HCT116 (cell line): ENCODE measurements around the gene ATG2B. TPM values are rescaled to one million over a fixed set of nuclear protein-coding genes. Genes with fewer than 3 reads are reported as not detected.

ENCODE experiments used
- ATAC-seq: fragments of 200-7000 bp; cut with Tn5 transposase; 2 replicates; pipeline ENCODE4 v1.9.1; 2020; ENCODE audit warnings: mild to moderate bottlenecking, moderate library complexity
- BruUV-seq: library from RNA; stranded (reverse); fragments of 400-500 nt; replicated peaks from 2 replicates; lab custom pipeline; 2021; lab: Mats Ljungman, UMichigan
- CTCF ChIA-PET: fragments of 300-600 bp; sonication (Branson Sonifier 250); formaldehyde crosslinking; loops from one replicate; lab custom pipeline; 2021; ENCODE audit warnings: antibody characterized with exemption; lab: Charles Lee
- POLR2A ChIA-PET: fragments of 300-600, 350-600 bp; sonication (Branson Sonifier 250); formaldehyde crosslinking; loops from one replicate; lab custom pipeline; 2021; ENCODE audit warnings: antibody characterized with exemption; lab: Charles Lee
- RAD21 ChIA-PET, 2 experiments: fragments of 300-600 bp; sonication (Branson Sonifier 250); formaldehyde crosslinking; loops; one replicate each; lab custom pipeline; 2023; ENCODE audit warnings: low total read pairs in 2 of 2; ENCODE audit not compliant: uncharacterized antibody in 2 of 2, unreplicated experiment in 2 of 2, low non-redundant PET in 1 of 2; lab: Charles Lee
- DNase-seq: peaks from one replicate; pipeline ENCODE4 v3.0.0-alpha.2; 2010; ENCODE audit warnings: low read depth, low spot score
- H2AFZ ChIP-seq: fragments of 200-600 bp; shearing (Covaris generic), sonication (generic); 2 replicates; pipeline ENCODE4 v1.6.1; 2017; ENCODE audit warnings: low read depth, mixed run types, mixed read lengths, antibody characterized with exemption, low read length; ENCODE audit not compliant: poor library complexity, severe bottlenecking
- H3K27ac ChIP-seq: 2 replicates; pipeline ENCODE4 v1.5.1; 2012; ENCODE audit warnings: low read depth, low read length
- H3K27me3 ChIP-seq: fragments of 200-600 bp; sonication (generic); 2 replicates; pipeline ENCODE4 v1.6.1; 2016; ENCODE audit warnings: mixed run types, low read length, mixed read lengths; ENCODE audit not compliant: insufficient read depth
- H3K36me3 ChIP-seq, 2 experiments: fragments of 200-500 bp in 1 of 2; fragments of 200-600 bp in 1 of 2; sonication (Bioruptor generic) in 1 of 2; sonication (generic) in 1 of 2; 2 replicates each; pipeline versions ENCODE4 v1.5.1 to v1.6.1; 2014 to 2016; ENCODE audit warnings: low read length in 2 of 2, inconsistent platforms in 1 of 2, mixed read lengths in 1 of 2, mixed run types in 1 of 2; ENCODE audit not compliant: insufficient read depth in 2 of 2, control insufficient read depth in 1 of 2
- H3K4me1 ChIP-seq, 2 experiments: fragments of 200-600 bp in 1 of 2; sonication (generic) in 1 of 2; 2 replicates each; pipeline versions ENCODE4 v1.5.1 to v1.6.1; 2012 to 2017; ENCODE audit warnings: low read length in 2 of 2, inconsistent platforms in 1 of 2, mild to moderate bottlenecking in 1 of 2, mixed read lengths in 1 of 2, mixed run types in 1 of 2, moderate library complexity in 1 of 2; ENCODE audit not compliant: insufficient read depth in 2 of 2, control insufficient read depth in 1 of 2
- H3K4me2 ChIP-seq: fragments of 200-600 bp; sonication (generic); 2 replicates; pipeline ENCODE4 v1.6.1; 2017; ENCODE audit warnings: mixed run types, low read length, mixed read lengths
- H3K4me3 ChIP-seq, 2 experiments: fragments of 200-600 bp in 1 of 2; sonication (generic) in 1 of 2; replicated peaks in 1 of 2; 2 replicates each; pipeline ENCODE4 v1.5.1; 2011 to 2016; ENCODE audit warnings: low read length in 2 of 2, control low read depth in 1 of 2, low read depth in 1 of 2, mild to moderate bottlenecking in 1 of 2, mixed read lengths in 1 of 2, mixed run types in 1 of 2
- H3K79me2 ChIP-seq: fragments of 200-600 bp; sonication (generic); 2 replicates; pipeline ENCODE4 v1.6.1; 2017; ENCODE audit warnings: mild to moderate bottlenecking, mixed run types, low read length, moderate library complexity, mixed read lengths; ENCODE audit not compliant: insufficient read depth
- H3K9ac ChIP-seq: fragments of 200-600 bp; sonication (generic); 2 replicates; pipeline ENCODE4 v1.6.1; 2016; ENCODE audit warnings: low read length, mixed read lengths
- H3K9me2 ChIP-seq: fragments of 200-600 bp; sonication (generic), shearing (Covaris generic); 2 replicates; pipeline ENCODE4 v1.6.1; 2017; ENCODE audit warnings: mixed run types, mild to moderate bottlenecking, moderate library complexity; ENCODE audit not compliant: insufficient read depth
- H3K9me3 ChIP-seq, 2 experiments: fragments of 200-500 bp in 1 of 2; fragments of 200-600 bp in 1 of 2; sonication (Bioruptor generic) in 1 of 2; sonication (generic) in 1 of 2; 2 replicates each; pipeline ENCODE4 v1.6.1; 2014 to 2017; ENCODE audit warnings: low read length in 2 of 2, mixed read lengths in 2 of 2, inconsistent platforms in 1 of 2, low read depth in 1 of 2, mild to moderate bottlenecking in 1 of 2, mixed run types in 1 of 2, moderate library complexity in 1 of 2; ENCODE audit not compliant: control insufficient read depth in 1 of 2, insufficient read depth in 1 of 2
- H4K20me1 ChIP-seq: fragments of 200-600 bp; sonication (generic), shearing (Covaris generic); 2 replicates; pipeline ENCODE4 v1.6.1; 2017; ENCODE audit warnings: mixed run types, mild to moderate bottlenecking, moderate library complexity; ENCODE audit not compliant: insufficient read depth
- CBX3 ChIP-seq: IDR thresholded peaks from 2 replicates; pipeline ENCODE4 v1.6.1; 2012; ENCODE audit warnings: low read depth
- CEBPB ChIP-seq: IDR thresholded peaks from 2 replicates; pipeline ENCODE4 v1.6.1; 2012; ENCODE audit warnings: low read depth
- EZH2phosphoT487 ChIP-seq: fragments of 200-600 bp; IDR thresholded peaks from 2 replicates; pipeline ENCODE4 v1.6.1; 2018; ENCODE audit warnings: antibody characterized with exemption, borderline replicate concordance
- MAX ChIP-seq: IDR thresholded peaks from 2 replicates; pipeline ENCODE4 v1.6.1; 2012
- POLR2A ChIP-seq: IDR thresholded peaks from 2 replicates; pipeline ENCODE4 v1.7.0; 2011; ENCODE audit warnings: borderline replicate concordance; ENCODE audit not compliant: insufficient read depth, insufficient read length; ENCODE audit errors: extremely low read depth
- POLR2AphosphoS5 ChIP-seq: IDR thresholded peaks from 2 replicates; pipeline ENCODE4 v1.6.1; 2011; ENCODE audit warnings: mild to moderate bottlenecking, low read depth, low read length, moderate library complexity
- REST ChIP-seq: IDR thresholded peaks from 2 replicates; pipeline ENCODE4 v1.6.1; 2012; ENCODE audit warnings: low read depth
- SIN3A ChIP-seq: IDR thresholded peaks from 2 replicates; pipeline ENCODE4 v1.6.1; 2012; ENCODE audit warnings: low read depth
- SP1 ChIP-seq: IDR thresholded peaks from 2 replicates; pipeline ENCODE4 v1.6.1; 2012; ENCODE audit warnings: low read depth
- SRF ChIP-seq: IDR thresholded peaks from 2 replicates; pipeline ENCODE4 v1.6.1; 2012; ENCODE audit warnings: low read depth
- TCF7L2 ChIP-seq: IDR thresholded peaks from 2 replicates; pipeline ENCODE4 v1.7.0; 2011; ENCODE audit warnings: borderline replicate concordance, inconsistent platforms; ENCODE audit not compliant: insufficient read depth, insufficient read length; ENCODE audit errors: extremely low read depth
- YY1 ChIP-seq: IDR thresholded peaks from 2 replicates; pipeline ENCODE4 v1.6.1; 2011; ENCODE audit warnings: low read length, low read depth, moderate library complexity, mild to moderate bottlenecking; ENCODE audit not compliant: insufficient replicate concordance; ENCODE audit errors: extremely low read depth
- ZBTB33 ChIP-seq: IDR thresholded peaks from 2 replicates; pipeline ENCODE4 v1.6.1; 2011; ENCODE audit warnings: mild to moderate bottlenecking, low read length, moderate library complexity; ENCODE audit not compliant: insufficient replicate concordance; ENCODE audit errors: extremely low read depth
- ZFX ChIP-seq: fragments of 450-650 bp; IDR thresholded peaks from 2 replicates; pipeline ENCODE4 v1.6.1; 2017
- ZNF274 ChIP-seq: fragments of 200-500 bp; sonication (Bioruptor generic); IDR thresholded peaks from 2 replicates; pipeline ENCODE4 v1.6.1; 2014; ENCODE audit warnings: mild to moderate bottlenecking, low read depth, low read length, inconsistent platforms
- intact Hi-C: fragments of 100-400 bp; cut with micrococcal nuclease; formaldehyde crosslinking; loops from 2 replicates; pipeline ENCODE4 v1.10.0; 2022
- total RNA-seq: library from RNA; stranded (reverse); gene quantifications from one replicate; pipeline ENCODE4 v1.2.1, GENCODE V29; 2021; ENCODE audit not compliant: unreplicated experiment

ATG2B gene
- total RNA-seq, 1 experiment from 2014 or later: 6.4 TPM

- no peaks in the 10 kb centered on the region for H4K20me1 ChIP-seq
- H3K79me2 ChIP-seq: no peaks in the 10 kb centered on the region
- intact Hi-C loops: no loop called here
- POLR2A ChIA-PET: no interaction called here
- no TSS peak for BruUV-seq
- no peak for DNase-seq
- RAD21 ChIA-PET: no interaction called here
- CTCF ChIA-PET: no interaction called here
- TF ChIP-seq POLR2A (no peak), SP1 (no peak)
- H3K4me2 ChIP-seq: no peak overlapping the region
- no peak overlapping the region for H3K4me3 ChIP-seq
- no peaks in the 10 kb centered on the region for H3K9me2 ChIP-seq
- no peaks in the 10 kb centered on the region for H3K36me3 ChIP-seq
- H2AFZ ChIP-seq: no peak overlapping the region
- ATAC-seq: no peak
- no peak overlapping the region for H3K27ac ChIP-seq
- no peaks in the 10 kb centered on the region for H3K9me3 ChIP-seq
- H3K9ac ChIP-seq: no peak overlapping the region
- no peaks in the 10 kb centered on the region for H3K27me3 ChIP-seq
- no peaks in the 10 kb centered on the region for H3K4me1 ChIP-seq
Measured at GRCh38 chr14:96231526-96232130, 131.5 kb downstream of the ATG2B start.

GRCh38 chr14:96231056-96231455, 132.1 kb downstream of the ATG2B start:
- ChIA-PET RAD21 (no interaction called here), CTCF (no interaction called here), POLR2A (no interaction called here)
- Histone ChIP-seq H3K9me2 (no peaks in the 10 kb centered on the region), H3K27me3 (no peaks in the 10 kb centered on the region), H3K9me3 (no peaks in the 10 kb centered on the region), H3K4me1 (no peaks in the 10 kb centered on the region), H3K4me2 (no peak overlapping the region), H3K79me2 (no peaks in the 10 kb centered on the region), H3K36me3 (no peaks in the 10 kb centered on the region), H3K4me3 (no peak overlapping the region), H2AFZ (no peak overlapping the region), H4K20me1 (no peaks in the 10 kb centered on the region), H3K9ac (no peak overlapping the region), H3K27ac (no peak overlapping the region)
- ATAC-seq (no peak), DNase-seq (no peak)
- intact Hi-C loops: no loop called here
- no TSS peak for BruUV-seq
- no peak for TF ChIP-seq ZBTB33
- TF ChIP-seq ZFX: no peak
- TF ChIP-seq CEBPB: no peak
- TF ChIP-seq YY1: no peak
- TF ChIP-seq SRF: no peak
- TF ChIP-seq MAX: no peak
- no peak for TF ChIP-seq TCF7L2
- no peak for TF ChIP-seq POLR2AphosphoS5
- TF ChIP-seq ZNF274: no peak
- no peak for TF ChIP-seq SP1
- TF ChIP-seq POLR2A: no peak
- no peak for TF ChIP-seq REST
- TF ChIP-seq SIN3A: no peak
- TF ChIP-seq EZH2phosphoT487: no peak
- TF ChIP-seq CBX3: no peak
